ENCODE measurements around the gene TMEM175. TPM values are rescaled to one million over a fixed set of nuclear protein-coding genes. Genes with fewer than 3 reads are reported as not detected.

Gene TMEM175
- total RNA-seq, 2 donors from 2014 or later, result 44.1 to 74.6 TPM

GRCh38 chr4:898869-899555 lies 33.2 kb upstream of the TMEM175 start:
- TF ChIP-seq CTCF (IDR thresholded peaks at IDR 0.05), result no peak
- no peak for TF ChIP-seq POLR2AphosphoS5 (IDR thresholded peaks at IDR 0.05)
- TF ChIP-seq POLR2A (IDR thresholded peaks at IDR 0.05), result no peak
- no peak for DNase-seq (ENCODE audit: low spot score)
- no peak overlapping the region for H3K27ac ChIP-seq
- H3K9me3 ChIP-seq, result no peaks in the 10 kb centered on the region
- intact Hi-C loops (cut with DNase I), result no loop called here
- WGBS, result 87% methylated on average over 26 of the region's 27 CpGs
- H3K4me1 ChIP-seq (replicated peaks), result no peaks in the 10 kb centered on the region
- H3K4me3 ChIP-seq, result no peak overlapping the region
- H3K27me3 ChIP-seq (replicated peaks; ENCODE audit: insufficient read depth), result no peaks in the 10 kb centered on the region
- H3K36me3 ChIP-seq, result peaks cover 0 to 12% of the 10 kb centered on the region in 2 donors

GRCh38 chr4:899556-899906 lies 32.7 kb upstream of the TMEM175 start:
- WGBS, result 92% methylated on average over 12 of the region's 12 CpGs
- intact Hi-C loops (cut with DNase I), result no loop called here
- TF ChIP-seq CTCF (IDR thresholded peaks at IDR 0.05), result no peak
- TF ChIP-seq POLR2A (IDR thresholded peaks at IDR 0.05), result no peak
- no peak for TF ChIP-seq POLR2AphosphoS5 (IDR thresholded peaks at IDR 0.05)

DNA sequence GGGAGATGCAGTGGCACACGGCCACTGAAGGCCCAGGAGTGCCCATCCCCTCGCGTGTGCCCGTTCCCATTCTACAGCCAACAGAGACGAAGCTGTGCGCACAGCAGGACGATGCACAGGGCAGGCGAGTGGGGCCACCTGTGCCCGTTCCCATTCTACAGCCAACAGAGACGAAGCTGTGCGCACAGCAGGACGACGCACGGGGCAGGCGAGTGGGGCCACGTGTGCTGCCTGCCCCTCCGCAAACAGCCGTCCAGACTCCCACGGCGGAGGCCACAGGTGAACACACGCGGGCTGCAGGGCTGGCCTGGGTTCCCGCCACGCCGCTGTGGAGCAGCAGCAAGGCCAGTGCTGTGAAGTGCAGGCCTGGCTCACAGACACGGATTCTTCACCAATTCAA lies 32.2 kb upstream of the TMEM175 start:
- no peak overlapping the region for H3K4me3 ChIP-seq
- no peak overlapping the region for H3K27ac ChIP-seq
- DNase-seq (ENCODE audit: low spot score), result no peak
- intact Hi-C loops (cut with DNase I), result no loop called here
- peaks cover 0 to 12% of the 10 kb centered on the region in 2 donors for H3K36me3 ChIP-seq
- no peaks in the 10 kb centered on the region for H3K27me3 ChIP-seq (replicated peaks; ENCODE audit: insufficient read depth)
- no peak for TF ChIP-seq POLR2AphosphoS5 (IDR thresholded peaks at IDR 0.05)
- no peak for TF ChIP-seq CTCF (IDR thresholded peaks at IDR 0.05)
- TF ChIP-seq POLR2A (IDR thresholded peaks at IDR 0.05), result no peak
- 88% methylated on average over 26 of the region's 26 CpGs for WGBS
- no peaks in the 10 kb centered on the region for H3K9me3 ChIP-seq
- H3K4me1 ChIP-seq (replicated peaks), result no peaks in the 10 kb centered on the region

More at GRCh38 chr4:899556-899906, 32.7 kb upstream of the TMEM175 start:
- peaks cover 0 to 12% of the 10 kb centered on the region in 2 donors for H3K36me3 ChIP-seq
- no peaks in the 10 kb centered on the region for H3K4me1 ChIP-seq (replicated peaks)
- H3K4me3 ChIP-seq, result no peak overlapping the region
- H3K27me3 ChIP-seq (replicated peaks; ENCODE audit: insufficient read depth), result no peaks in the 10 kb centered on the region
- no peak for DNase-seq (ENCODE audit: low spot score)
- H3K27ac ChIP-seq, result no peak overlapping the region
- H3K9me3 ChIP-seq, result no peaks in the 10 kb centered on the region

GRCh38 chr4:900721-901120 lies 31.5 kb upstream of the TMEM175 start:
- TF ChIP-seq CTCF (IDR thresholded peaks at IDR 0.05) (no peak), POLR2A (IDR thresholded peaks at IDR 0.05) (no peak), POLR2AphosphoS5 (IDR thresholded peaks at IDR 0.05) (no peak)
- no peak for DNase-seq (ENCODE audit: low spot score)
- no peaks in the 10 kb centered on the region for H3K4me1 ChIP-seq (replicated peaks)
- 94% methylated on average over 6 of the region's 6 CpGs for WGBS
- no peaks in the 10 kb centered on the region for H3K9me3 ChIP-seq
- H3K36me3 ChIP-seq, result peaks cover 0 to 10% of the 10 kb centered on the region in 2 donors
- no peak overlapping the region for H3K4me3 ChIP-seq
- no peak overlapping the region for H3K27ac ChIP-seq
- intact Hi-C loops (cut with DNase I), result no loop called here
- no peaks in the 10 kb centered on the region for H3K27me3 ChIP-seq (replicated peaks; ENCODE audit: insufficient read depth)

Data from prostate gland (tissue), 2 donors.